GM12892 (cell line): ENCODE results near the gene MED26.
"Not testable (repeated sequence)": the region's sequence is repeated elsewhere in the genome, so short reads cannot be mapped to it uniquely, and the experiment has no call there.

Experiments
- DNase-seq: peaks from one replicate; pipeline ENCODE4 v3.0.0; 2011; ENCODE audit not compliant: insufficient read length
- FAIRE-seq: peaks from 2 replicates; lab custom pipeline; 2011; peaks lifted over from hg19 to GRCh38; lab: Jason Lieb, UNC
- POLR2A ChIP-seq: IDR thresholded peaks from 2 replicates; pipeline ENCODE4 v1.6.1; 2011; ENCODE audit warnings: low read depth, low read length, control low read depth
- POLR2AphosphoS5 ChIP-seq: IDR thresholded peaks from 2 replicates; pipeline ENCODE4 v1.6.1; 2011; ENCODE audit warnings: low read depth, low read length, control low read depth
- TAF1 ChIP-seq: IDR thresholded peaks from 2 replicates; pipeline ENCODE4 v1.6.1; 2011; ENCODE audit warnings: low read depth, mild to moderate bottlenecking, control low read depth, low read length, borderline replicate concordance

Gene MED26

GRCh38 chr19:16566161-16566560, 61.8 kb downstream of the MED26 start:
- DNase-seq (no peak), FAIRE-seq (no peak)

GRCh38 chr19:16564842-16565241, 63.2 kb downstream of the MED26 start:
- no peak for DNase-seq
- TF ChIP-seq TAF1 (no peak), POLR2AphosphoS5 (no peak), POLR2A (no peak)
- no peak for FAIRE-seq

More at GRCh38 chr19:16566161-16566560, 61.8 kb downstream of the MED26 start:
- no peak for TF ChIP-seq POLR2AphosphoS5
- TF ChIP-seq TAF1, result no peak
- TF ChIP-seq POLR2A, result no peak

DNA sequence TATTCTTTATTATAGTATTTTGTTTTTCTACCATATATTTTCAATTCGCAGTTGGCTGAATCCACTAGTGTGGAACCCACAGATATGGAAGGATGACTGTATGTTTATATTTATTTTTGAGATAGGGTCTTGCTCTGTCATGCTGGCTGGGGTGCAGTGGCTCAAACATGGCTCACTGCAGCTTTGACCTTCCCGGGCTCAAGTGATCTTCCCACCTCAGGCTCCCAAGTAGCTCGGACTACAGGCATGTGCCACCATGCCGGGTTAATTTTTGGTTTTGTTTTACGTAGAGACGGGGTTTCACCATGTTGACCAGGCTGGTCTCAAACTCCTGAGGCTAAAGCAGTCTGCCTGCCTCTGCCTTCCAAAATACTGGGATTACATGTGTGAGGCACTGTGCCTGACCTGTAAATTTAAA, 65.4 kb downstream of the MED26 start:
- FAIRE-seq, result no peak
- no peak for DNase-seq
- no peak for TF ChIP-seq POLR2AphosphoS5

DNA sequence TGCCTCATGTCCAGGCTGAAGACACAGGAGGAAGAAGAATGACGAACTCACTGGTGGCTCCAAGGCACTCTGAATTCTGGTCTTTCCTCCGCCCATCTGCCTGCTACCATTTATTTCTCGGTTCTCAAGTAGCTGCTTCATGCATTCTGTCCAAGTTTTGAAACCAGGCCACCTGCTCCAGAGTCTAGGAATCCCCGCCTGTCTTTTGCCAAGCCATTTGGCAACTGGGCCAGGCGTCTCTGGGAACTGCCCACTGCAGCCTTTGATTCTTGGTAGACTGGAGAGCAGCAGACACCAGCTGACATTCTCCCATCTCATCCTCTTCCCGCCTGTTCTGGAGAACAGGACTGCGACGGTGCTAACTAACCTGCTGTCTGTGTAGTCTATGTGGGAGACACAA, 66.6 kb downstream of the MED26 start:
- no peak for FAIRE-seq
- TF ChIP-seq TAF1, result no peak
- TF ChIP-seq POLR2AphosphoS5, result no peak
- TF ChIP-seq POLR2A, result no peak
- no peak for DNase-seq

DNA sequence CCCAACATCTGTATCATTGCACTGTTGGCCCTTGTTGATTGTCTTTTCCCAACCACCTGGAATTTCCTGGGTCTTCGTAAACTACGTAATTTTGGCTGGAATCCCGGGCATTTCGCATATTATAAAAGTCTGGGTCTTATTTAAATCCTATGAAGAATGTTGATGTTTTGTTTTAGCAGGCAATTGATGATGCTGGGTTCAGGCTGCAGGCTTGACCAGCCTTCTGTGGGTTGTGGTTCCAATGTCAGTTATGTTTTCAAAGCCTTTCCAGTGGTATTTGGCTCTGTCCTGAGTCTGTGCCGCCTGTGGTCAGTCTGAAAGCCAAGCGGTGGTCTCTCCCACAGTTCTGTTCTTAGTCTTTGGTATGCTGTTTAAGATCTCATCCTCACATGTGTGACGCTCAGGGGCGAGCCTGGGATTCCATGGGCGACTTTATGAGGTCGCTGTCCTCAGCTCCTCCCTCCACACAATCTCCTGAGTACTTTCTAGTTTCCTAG, 68.2 kb downstream of the MED26 start:
- no peak for DNase-seq
- TF ChIP-seq POLR2A (no peak), TAF1 (no peak), POLR2AphosphoS5 (no peak)
- no peak for FAIRE-seq

GRCh38 chr19:16554776-16555175, 73.2 kb downstream of the MED26 start:
- DNase-seq, result no peak
- no peak for FAIRE-seq
- TF ChIP-seq TAF1 (no peak), POLR2AphosphoS5 (no peak), POLR2A (no peak)

GRCh38 chr19:16551902-16552301, 76.1 kb downstream of the MED26 start:
- not testable (repeated sequence) for FAIRE-seq, DNase-seq

DNA sequence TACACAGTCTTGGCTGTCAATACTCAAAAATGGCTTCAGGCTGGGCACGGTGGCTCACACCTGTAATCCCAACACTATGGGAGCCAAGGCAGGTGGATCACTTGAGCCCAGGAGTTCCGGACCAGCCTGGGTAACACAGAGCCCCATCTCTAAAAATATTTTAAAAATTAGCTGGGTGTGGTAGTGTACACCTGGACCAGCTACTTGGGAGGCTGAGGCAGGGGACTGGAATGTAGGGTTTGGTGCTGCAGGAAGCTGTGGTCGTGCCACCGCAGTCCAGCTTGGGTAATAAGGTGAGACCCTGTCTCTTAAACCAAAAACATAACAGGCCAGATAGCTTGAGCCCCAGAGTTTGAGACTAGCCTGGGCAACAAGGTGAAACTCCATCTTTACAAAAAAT, 79.0 kb downstream of the MED26 start:
- TF ChIP-seq POLR2AphosphoS5 (no peak), TAF1 (no peak), POLR2A (no peak)
- FAIRE-seq (no peak), DNase-seq (no peak)

- FAIRE-seq (no peak), DNase-seq (no peak)
- TF ChIP-seq TAF1 (no peak), POLR2AphosphoS5 (no peak), POLR2A (no peak)
Observed at GRCh38 chr19:16544473-16545231, 83.4 kb downstream of the MED26 start.

GRCh38 chr19:16543734-16544133, 84.3 kb downstream of the MED26 start:
- not testable (repeated sequence) for DNase-seq, FAIRE-seq

- TF ChIP-seq TAF1 (no peak), POLR2AphosphoS5 (no peak), POLR2A (no peak)
- no peak for DNase-seq
Observed at GRCh38 chr19:16542910-16543472, 85.0 kb downstream of the MED26 start.

DNA sequence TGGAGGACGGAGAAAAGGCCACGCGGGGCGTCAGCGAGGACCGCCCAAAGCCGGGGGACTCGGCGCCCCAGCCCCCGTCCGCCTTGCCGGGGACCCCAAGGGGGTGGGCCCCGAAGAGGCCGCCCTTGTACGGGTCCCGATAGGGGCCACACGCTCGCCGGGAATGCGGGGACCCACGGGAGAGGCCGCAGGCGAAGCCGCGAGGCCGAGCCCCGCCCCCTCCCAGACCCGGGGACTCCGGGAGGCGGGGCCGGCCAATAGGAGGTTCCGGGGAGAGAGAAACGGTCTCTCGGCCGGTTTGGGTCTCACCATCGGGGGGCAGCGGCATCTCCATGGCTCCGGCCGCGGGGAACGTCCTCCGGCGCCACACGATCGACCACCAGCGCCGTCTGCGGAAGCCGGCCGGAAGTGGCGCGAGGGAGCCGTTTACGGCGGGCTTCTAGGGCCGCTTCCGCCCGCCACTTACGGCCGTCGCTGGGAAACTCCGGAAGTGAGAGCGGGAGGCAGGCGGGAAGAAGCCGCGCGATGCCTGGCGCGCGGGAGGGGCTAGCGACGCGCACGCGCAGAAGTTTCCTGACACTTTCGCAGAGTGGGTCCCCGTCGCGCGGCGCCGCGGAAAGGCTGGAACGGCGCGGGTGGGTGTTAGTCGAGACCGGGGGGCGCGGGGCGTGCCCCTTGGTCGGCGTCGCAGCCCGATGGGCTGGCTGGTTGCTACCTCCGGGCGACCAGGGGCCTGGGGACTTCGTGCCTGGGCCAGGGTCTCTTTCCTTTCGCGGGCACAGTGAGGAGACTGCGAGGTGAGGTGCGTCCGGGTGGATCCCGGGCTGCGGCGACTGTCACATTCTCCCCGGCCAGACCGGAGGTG, 85.7 kb downstream of the MED26 start, which contains the start of gene CHERP:
CHERP (minus strand) TSS at position 393 of the 865 bp plus-strand sequence; CDS start at position 334, 59 bp downstream.
- FAIRE-seq, result peak; percentile 88
- peak; percentile 85 for DNase-seq
- TF ChIP-seq POLR2A (peak; percentile 86), TAF1 (peak; percentile 84), POLR2AphosphoS5 (peak; percentile 84)

More at GRCh38 chr19:16542910-16543472, 85.0 kb downstream of the MED26 start:
- FAIRE-seq, result no peak

DNA sequence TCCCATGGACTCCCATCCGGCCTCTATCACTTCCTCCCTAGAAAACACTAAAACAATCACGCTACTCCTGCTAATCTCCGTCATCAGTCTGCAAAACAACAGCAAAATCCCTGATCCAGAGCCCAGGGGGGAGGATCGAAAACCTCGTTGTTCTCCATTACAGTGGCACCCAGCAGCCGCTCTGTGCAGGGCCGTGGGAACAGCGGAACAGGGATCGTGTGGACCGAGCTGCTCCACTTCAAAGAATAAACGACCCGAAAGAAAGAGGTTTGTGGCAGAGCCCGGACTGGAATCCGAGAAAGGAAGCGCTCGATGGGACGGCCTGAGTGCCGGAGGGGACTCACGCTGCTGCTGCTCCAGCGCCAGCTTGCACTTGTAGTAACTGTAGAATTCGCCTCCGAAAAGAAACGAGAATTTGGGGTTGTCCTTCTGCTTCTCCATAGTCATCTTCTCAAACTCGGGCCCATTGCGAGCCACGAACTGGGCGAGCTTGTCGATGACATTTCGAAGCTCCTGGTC, 86.4 kb downstream of the MED26 start:
- FAIRE-seq (no peak), DNase-seq (no peak)
- TF ChIP-seq POLR2A (no peak), POLR2AphosphoS5 (no peak), TAF1 (no peak)
